GM23248 (cell line): ENCODE measurements around the gene NEDD4L.

Experiments
- EZH2 ChIP-seq: fragments of 200-600 bp; sonication (generic); IDR thresholded peaks from 2 replicates; pipeline ENCODE4 v1.6.1; 2018; ENCODE audit warnings: antibody characterized with exemption, mild to moderate bottlenecking; ENCODE audit not compliant: insufficient read depth, poor library complexity, severe bottlenecking
- EZH2phosphoT487 ChIP-seq: fragments of 200-600 bp; sonication (generic); IDR thresholded peaks from 2 replicates; pipeline ENCODE4 v1.6.1; 2018; ENCODE audit warnings: antibody characterized with exemption, moderate library complexity, mild to moderate bottlenecking, low read depth; ENCODE audit not compliant: insufficient read depth

DNA sequence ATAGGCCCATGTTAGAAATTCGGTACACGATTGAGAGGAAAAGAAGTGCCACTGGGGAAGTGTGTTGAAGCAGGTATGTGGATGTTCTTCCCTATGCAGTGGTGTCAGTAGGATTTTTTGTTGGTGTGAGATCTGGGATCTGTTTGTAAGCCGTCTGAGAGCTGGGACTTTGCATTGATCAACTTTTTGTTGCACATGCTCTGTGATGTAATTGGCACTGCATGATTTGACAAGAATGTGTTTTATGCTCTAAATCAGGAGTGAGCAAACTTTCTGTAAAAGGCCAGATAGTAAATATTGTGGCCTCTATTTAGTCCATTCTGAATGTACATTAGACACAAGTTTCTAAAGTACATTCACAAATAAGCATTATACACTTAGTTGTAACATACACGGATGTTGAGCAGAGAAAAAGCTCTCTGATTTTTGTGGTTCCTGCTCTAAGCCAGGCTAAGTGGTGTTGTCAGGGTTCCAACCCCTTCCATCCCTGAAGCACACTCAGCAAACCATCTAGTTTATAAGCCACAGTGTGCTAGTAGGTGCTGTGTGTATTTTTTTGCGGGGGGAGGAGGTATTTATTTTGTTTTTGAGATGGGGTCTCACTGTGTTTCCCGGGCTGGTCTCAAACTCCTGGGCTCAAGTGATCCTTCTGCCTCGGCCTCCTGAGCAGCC is 235.6 kb downstream of the NEDD4L start:
- TF ChIP-seq EZH2phosphoT487, result no peak
- TF ChIP-seq EZH2, result no peak
